Activated T-helper 17 cell treated with anti-CD3 and anti-CD28 coated beads, Interleukin-2, amount 50 U/mL, for 72 hours (primary cell): ENCODE results near the gene SDR42E1. TPM values are rescaled to one million over a fixed set of nuclear protein-coding genes. Genes with fewer than 3 reads are reported as not detected.
"Not testable (repeated sequence)": the region's sequence is repeated elsewhere in the genome, so short reads cannot be mapped to it uniquely, and the experiment has no call there.

Experiments
- ATAC-seq: fragments of 150-1000 bp; cut with Tn5 transposase; replicated peaks from 2 replicates; pipeline ENCODE4 v1.10.0; 2021; ENCODE audit warnings: mild to moderate bottlenecking, moderate library complexity
- H3K27ac Mint-ChIP-seq: one replicate; pipeline ENCODE4 v1.8.0; 2022; ENCODE audit warnings: mixed read lengths
- H3K27me3 Mint-ChIP-seq: one replicate; pipeline ENCODE4 v1.8.0; 2022; ENCODE audit warnings: mixed read lengths
- H3K36me3 Mint-ChIP-seq: one replicate; pipeline ENCODE4 v1.8.0; 2022; ENCODE audit warnings: low read depth, mild to moderate bottlenecking, mixed read lengths
- H3K4me1 Mint-ChIP-seq: one replicate; pipeline ENCODE4 v1.8.0; 2022; ENCODE audit warnings: mixed read lengths
- H3K4me3 Mint-ChIP-seq: one replicate; pipeline ENCODE4 v1.8.0; 2022; ENCODE audit warnings: mild to moderate bottlenecking, mixed read lengths
- H3K9me3 Mint-ChIP-seq: one replicate; pipeline ENCODE4 v1.8.0; 2022; ENCODE audit warnings: mixed read lengths
- total RNA-seq, 2 donors: library from RNA; stranded (reverse); gene quantifications; one replicate each; pipeline ENCODE4 v1.2.3, GENCODE V29; 2022

Gene SDR42E1
- total RNA-seq, 2 donors from 2014 or later = 3.7 to 5.1 TPM

DNA sequence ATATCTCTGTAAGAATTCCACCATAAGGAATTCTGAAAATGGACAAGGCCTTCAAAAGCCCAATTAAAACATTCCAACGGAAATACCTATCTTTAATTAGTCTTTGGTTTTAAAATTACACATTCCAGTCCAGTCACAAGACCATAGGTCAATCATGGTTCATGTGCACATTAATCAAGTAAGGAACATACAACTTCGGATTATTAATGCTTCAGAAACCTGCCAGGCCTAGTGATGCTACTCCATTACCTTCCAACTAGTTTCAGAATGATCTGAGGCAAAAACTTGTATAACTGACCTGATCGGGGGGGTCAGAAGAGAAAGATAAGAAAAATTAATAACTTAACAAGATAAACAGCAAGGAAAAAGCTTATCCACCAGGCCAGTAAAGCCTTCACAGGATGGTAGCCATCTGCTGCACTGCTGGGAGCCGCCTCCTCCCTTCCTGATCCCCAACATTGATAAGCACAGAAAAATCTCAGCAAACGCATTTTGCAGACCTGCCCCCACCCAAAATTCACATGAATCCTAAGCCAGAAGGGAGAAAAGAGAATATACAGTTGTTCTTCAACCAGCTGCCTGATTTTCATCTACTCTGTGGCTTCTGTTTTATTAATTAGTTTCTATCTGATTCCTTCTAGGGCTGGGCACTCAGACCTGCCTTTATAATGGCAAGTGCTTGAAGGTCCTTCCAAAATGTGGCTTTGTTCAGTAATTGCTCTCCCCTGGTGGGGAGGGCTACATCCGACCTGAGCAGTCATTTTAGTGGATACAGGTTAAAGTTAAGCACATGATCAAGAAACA is 6.0 kb downstream of the SDR42E1 start:
- H3K4me3 Mint-ChIP-seq = no peak overlapping the region
- H3K27me3 Mint-ChIP-seq = no peaks in the 10 kb centered on the region
- H3K36me3 Mint-ChIP-seq = peaks cover 52% of the 10 kb centered on the region
- peaks cover 6% of the 10 kb centered on the region for H3K9me3 Mint-ChIP-seq
- no peak for ATAC-seq
- no peak overlapping the region for H3K27ac Mint-ChIP-seq
- peaks cover 17% of the 10 kb centered on the region for H3K4me1 Mint-ChIP-seq

DNA sequence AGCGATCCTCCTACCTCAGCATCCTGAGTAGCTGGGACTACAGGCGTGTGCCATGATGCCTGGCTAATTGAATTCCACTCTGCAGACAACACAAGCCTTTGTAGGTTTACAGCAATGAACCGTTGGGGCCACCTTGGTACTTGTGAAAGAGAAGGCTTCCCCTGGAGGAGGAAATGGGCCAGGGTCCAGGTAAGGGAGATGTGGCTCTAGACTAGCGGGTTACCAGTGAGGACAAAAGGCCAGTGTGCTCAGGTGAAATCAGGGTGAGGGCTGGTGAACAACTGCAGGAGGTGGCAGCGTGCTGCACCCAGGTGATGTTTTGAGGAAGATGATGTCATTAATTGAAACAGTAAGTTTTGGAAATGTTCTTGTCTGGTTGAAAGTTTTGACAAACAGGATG is 6.7 kb downstream of the SDR42E1 start:
- Mint-ChIP-seq H3K4me1 (peaks cover 12% of the 10 kb centered on the region), H3K27ac (no peak overlapping the region), H3K27me3 (no peaks in the 10 kb centered on the region), H3K4me3 (no peak overlapping the region), H3K9me3 (peaks cover 6% of the 10 kb centered on the region), H3K36me3 (peaks cover 55% of the 10 kb centered on the region)
- ATAC-seq = no peak

DNA sequence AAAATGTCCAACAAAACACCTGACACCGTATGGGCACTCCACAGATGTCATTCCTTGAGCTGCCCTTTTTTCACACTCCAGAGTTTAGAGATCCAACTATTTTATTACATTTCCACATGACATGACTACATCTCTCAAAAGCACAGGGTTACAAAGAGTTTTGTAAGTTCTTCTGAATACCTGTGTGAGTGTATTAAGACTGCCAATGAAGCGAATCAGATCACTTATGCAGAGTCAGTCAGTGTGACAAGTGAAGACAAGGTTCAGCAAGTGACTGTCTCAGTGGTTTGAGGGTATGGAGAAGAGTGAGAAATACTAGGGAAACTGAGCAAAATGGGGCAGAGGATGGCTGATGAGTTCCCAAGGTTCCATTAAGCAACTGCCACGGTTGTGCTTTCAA is 8.4 kb downstream of the SDR42E1 start:
- no peak for ATAC-seq
- Mint-ChIP-seq H3K36me3 (peaks cover 50% of the 10 kb centered on the region), H3K4me1 (peaks cover 4% of the 10 kb centered on the region), H3K27ac (no peak overlapping the region), H3K4me3 (no peak overlapping the region), H3K9me3 (no peaks in the 10 kb centered on the region), H3K27me3 (no peaks in the 10 kb centered on the region)

DNA sequence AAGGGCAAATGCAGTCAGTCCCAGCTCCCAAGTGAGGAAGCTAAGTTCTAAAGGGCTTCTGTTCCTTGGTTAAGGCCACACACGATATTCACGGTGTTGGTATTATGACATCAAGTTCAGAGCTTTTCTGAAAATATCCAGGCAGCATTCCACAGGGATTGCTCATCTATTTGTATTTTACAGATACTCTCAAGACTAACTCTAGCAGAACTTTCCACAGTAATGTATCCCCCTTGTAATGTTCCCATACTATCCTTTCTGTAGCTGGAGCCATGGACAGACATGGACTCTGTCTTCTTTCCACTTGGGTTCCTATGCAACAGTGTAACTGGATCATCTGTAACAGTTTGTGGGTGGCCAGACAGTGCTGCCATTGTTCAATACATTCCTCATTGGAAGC is 13.5 kb downstream of the SDR42E1 start:
- Mint-ChIP-seq H3K27ac (no peak overlapping the region), H3K9me3 (no peaks in the 10 kb centered on the region), H3K4me3 (no peak overlapping the region), H3K27me3 (no peaks in the 10 kb centered on the region), H3K4me1 (no peaks in the 10 kb centered on the region), H3K36me3 (peaks cover 21% of the 10 kb centered on the region)
- no peak for ATAC-seq

DNA sequence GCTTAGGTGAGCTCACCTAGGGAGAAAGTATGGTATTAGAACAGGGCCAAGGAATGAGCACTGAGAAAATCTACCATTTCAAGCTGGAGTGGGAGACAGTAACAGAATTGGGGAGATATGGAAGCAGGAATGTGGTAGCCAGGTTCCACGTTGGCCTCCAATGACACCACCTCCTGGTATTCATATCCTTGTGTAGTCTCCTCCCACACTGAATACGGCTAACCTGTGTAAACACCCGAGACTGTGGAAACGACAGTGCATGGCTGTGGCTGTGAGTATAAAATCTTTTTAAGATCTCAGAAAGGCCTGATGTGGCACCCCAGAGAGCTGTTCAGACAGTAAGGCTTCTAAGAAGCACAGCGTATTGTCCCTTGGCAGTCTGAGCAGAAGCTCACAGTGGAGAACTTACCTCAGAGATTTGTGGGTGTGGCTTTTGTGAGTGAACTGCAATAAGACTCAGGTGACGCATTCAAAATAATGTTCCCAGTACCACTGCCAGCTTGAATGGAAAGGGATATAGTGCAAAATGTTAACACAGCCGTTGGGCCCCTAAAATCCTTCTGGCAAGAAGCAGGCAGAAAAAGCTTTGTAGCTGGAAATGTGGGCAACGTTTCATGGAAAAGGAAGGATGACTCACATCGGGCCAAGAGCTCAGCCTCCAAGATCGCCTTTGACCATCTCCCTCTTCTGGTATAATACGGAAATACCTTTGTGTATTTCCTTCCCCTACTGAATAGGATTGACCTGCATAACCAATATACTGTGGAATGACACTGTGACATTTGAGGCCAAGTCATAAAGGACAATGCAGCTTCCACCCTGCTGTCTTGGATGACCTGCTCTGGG is 14.4 kb downstream of the SDR42E1 start:
- Mint-ChIP-seq H3K27ac (no peak overlapping the region), H3K9me3 (no peaks in the 10 kb centered on the region), H3K4me1 (no peaks in the 10 kb centered on the region), H3K4me3 (no peak overlapping the region), H3K27me3 (no peaks in the 10 kb centered on the region), H3K36me3 (peaks cover 21% of the 10 kb centered on the region)
- no peak for ATAC-seq

DNA sequence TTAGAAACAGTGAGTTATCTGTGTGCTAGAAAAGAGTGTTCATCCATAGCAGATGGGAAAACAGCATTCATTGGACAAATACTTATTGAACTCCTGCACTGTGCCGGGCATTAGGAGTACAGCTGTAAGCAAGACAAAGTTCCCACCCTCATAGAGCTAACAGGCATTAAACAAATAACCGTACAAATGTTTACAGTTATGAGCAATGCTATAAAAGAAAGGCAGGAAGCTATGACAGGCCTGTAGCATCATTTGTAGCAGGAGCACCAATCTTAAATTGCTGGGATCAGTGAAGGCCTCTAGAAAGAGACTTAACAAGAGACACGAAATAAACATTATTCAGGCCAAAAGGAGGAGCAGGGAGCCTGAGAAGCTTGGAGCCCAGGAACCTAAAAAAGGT is 15.6 kb downstream of the SDR42E1 start:
- no peak for ATAC-seq
- no peaks in the 10 kb centered on the region for H3K27me3 Mint-ChIP-seq
- H3K4me3 Mint-ChIP-seq = no peak overlapping the region
- H3K27ac Mint-ChIP-seq = peak overlapping the region; percentile 11
- peaks cover 15% of the 10 kb centered on the region for H3K36me3 Mint-ChIP-seq
- H3K9me3 Mint-ChIP-seq = no peaks in the 10 kb centered on the region
- H3K4me1 Mint-ChIP-seq = no peaks in the 10 kb centered on the region

DNA sequence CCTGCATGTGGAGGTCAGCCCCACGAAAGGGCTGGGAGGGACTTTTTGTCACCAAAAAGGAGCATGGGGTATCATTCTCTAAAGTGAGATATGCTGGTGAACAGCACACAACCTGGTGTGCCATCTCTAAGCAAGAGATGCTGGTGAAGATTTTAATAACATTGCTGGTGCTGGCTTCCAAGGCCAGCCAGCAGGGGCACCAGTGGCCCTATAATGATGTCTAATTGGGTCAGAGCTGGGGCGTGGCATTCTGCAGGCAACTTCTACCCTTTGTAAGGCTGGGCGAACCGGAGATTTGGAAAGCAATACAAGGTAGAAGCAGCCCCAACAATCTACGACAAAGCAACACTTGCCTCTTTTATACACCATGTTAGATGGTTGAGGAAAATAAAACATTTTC is 16.8 kb downstream of the SDR42E1 start:
- H3K27me3 Mint-ChIP-seq = no peaks in the 10 kb centered on the region
- H3K27ac Mint-ChIP-seq = no peak overlapping the region
- H3K4me3 Mint-ChIP-seq = no peak overlapping the region
- no peaks in the 10 kb centered on the region for H3K4me1 Mint-ChIP-seq
- peaks cover 10% of the 10 kb centered on the region for H3K36me3 Mint-ChIP-seq
- H3K9me3 Mint-ChIP-seq = no peaks in the 10 kb centered on the region
- ATAC-seq = no peak

DNA sequence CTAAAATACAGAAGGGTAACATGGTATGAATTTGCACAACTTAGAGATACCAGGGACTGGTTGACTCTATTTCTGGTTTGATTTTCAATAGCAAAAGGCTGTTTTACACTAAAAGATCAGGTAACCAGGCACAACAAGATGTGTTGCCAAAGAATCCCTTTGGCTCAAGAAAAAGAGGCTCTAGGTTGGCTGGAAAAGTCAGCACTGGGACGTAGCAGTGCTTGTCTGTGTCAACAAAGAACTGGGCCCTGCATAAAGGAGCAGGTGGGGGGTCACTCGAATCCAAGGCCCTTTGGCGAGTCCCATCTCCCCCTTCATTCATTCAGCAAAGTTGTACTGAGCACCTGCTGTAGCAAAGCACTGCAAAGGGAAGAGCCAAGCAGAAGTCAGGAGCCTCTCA is 18.4 kb downstream of the SDR42E1 start:
- Mint-ChIP-seq H3K27me3 (no peaks in the 10 kb centered on the region), H3K36me3 (no peaks in the 10 kb centered on the region), H3K9me3 (no peaks in the 10 kb centered on the region), H3K4me3 (no peak overlapping the region), H3K4me1 (no peaks in the 10 kb centered on the region), H3K27ac (no peak overlapping the region)
- ATAC-seq = no peak

DNA sequence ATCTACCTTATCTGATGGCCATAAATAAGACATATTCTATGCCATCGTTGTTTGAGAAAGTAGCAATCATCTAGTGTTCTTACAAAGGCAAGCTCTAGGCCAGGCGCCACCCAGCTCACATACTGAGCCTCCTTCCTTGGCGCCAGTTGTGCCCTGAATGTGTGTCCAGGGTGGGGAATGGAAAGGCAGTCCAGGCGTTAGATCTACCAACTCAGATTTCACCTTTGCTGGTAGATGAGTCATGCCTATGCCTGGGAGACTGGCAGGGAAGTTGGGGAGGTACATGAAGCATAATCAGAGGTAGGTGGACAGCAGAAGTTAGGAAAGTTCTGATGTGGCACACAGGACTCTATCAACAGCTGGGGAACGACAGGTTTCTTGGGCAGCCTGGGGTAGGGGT is 23.6 kb downstream of the SDR42E1 start:
- H3K4me1 Mint-ChIP-seq = no peaks in the 10 kb centered on the region
- no peak overlapping the region for H3K27ac Mint-ChIP-seq
- no peak for ATAC-seq
- no peak overlapping the region for H3K4me3 Mint-ChIP-seq
- H3K9me3 Mint-ChIP-seq = no peaks in the 10 kb centered on the region
- peaks cover 4% of the 10 kb centered on the region for H3K27me3 Mint-ChIP-seq
- H3K36me3 Mint-ChIP-seq = no peaks in the 10 kb centered on the region

DNA sequence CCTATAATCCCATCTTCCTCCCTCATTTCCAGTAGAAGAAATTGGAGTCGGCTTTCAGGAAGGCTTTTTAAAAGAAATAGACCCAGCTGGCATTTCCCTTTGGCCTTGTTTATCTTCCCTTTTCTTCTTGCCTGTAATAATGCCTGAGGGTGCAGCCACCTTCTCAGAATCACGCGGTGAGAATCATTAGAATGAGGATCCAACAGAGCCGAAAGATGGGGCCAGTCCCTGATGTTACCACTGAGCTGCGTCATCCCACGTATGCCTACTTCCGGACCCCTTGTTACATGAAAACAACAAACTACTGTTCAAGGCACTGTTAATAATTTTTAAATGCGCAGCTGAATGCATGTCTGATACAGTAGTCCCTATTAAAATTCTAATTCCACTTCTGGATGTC is 24.1 kb downstream of the SDR42E1 start:
- no peak overlapping the region for H3K27ac Mint-ChIP-seq
- peaks cover 4% of the 10 kb centered on the region for H3K27me3 Mint-ChIP-seq
- H3K4me3 Mint-ChIP-seq = no peak overlapping the region
- H3K4me1 Mint-ChIP-seq = no peaks in the 10 kb centered on the region
- no peaks in the 10 kb centered on the region for H3K9me3 Mint-ChIP-seq
- no peaks in the 10 kb centered on the region for H3K36me3 Mint-ChIP-seq
- ATAC-seq = no peak

DNA sequence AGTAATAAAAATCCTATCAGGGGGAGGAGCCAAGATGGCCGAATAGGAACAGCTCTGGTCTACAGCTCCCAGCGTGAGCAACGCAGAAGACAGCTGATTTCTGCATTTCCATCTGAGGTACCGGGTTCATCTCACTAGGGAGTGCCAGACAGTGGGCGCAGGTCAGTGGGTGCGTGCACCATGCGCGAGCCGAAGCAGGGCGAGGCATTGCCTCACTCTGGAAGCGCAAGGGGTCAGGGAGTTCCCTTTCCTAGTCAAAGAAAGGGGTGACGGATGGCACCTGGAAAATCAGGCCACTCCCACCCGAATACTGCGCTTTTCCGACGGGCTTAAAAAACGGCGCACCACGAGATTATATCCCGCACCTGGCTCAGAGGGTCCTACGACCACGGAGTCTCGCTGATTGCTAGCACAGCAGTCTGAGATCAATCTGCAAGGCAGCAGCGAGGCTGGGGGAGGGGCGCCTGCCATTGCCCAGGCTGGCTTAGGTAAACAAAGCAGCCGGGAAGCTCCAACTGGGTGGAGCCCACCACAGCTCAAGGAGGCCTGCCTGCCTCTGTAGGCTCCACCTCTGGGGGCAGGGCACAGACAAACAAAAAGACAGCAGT is 33.8 kb downstream of the SDR42E1 start:
- not testable (repeated sequence) for H3K27me3 Mint-ChIP-seq, H3K36me3 Mint-ChIP-seq, ATAC-seq, H3K4me1 Mint-ChIP-seq, H3K27ac Mint-ChIP-seq, H3K4me3 Mint-ChIP-seq
- peaks cover 12% of the 10 kb centered on the region for H3K9me3 Mint-ChIP-seq

DNA sequence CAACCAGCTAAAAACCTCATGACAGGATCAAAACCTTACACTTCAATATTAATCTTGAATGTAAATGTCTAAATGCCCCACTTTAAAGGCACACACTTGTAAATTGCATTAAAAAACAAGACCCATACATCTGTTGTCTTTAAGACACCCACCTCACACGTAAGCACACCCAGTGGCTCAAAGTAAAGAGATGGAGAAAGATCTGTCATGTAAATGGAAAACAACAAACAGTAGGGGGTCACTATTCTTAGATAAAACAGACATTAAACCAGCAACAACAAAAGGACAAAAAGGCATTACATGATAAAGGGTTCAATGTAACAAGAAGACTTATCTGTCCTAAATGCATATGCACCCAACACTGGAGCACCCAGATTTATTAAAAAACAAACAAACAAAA is 35.6 kb downstream of the SDR42E1 start:
- H3K9me3 Mint-ChIP-seq = peaks cover 20% of the 10 kb centered on the region
- H3K27ac Mint-ChIP-seq = no peak overlapping the region
- H3K4me3 Mint-ChIP-seq = no peak overlapping the region
- peaks cover 4% of the 10 kb centered on the region for H3K36me3 Mint-ChIP-seq
- no peak for ATAC-seq
- H3K27me3 Mint-ChIP-seq = peaks cover 7% of the 10 kb centered on the region
- H3K4me1 Mint-ChIP-seq = no peaks in the 10 kb centered on the region

DNA sequence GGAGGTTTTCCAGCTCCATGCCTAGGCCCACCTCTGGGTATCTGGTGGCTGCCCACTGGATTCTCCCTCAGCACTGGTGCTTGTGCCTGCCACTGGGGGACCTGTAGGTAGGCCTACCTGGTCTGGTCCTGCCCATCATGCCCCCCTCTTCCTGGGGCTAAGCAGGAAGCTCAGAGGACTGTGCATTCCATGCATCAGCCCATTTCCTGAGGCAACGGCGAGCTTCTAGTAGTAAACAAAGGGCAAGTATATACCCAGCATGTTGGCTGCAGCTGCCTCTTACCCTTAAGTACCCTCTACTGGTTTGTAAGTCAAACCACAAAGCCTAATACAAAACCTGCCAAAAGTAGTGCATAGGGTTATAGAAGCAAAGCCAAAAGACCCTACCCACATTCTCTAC is 37.5 kb downstream of the SDR42E1 start:
- no peak overlapping the region for H3K4me3 Mint-ChIP-seq
- peaks cover 4% of the 10 kb centered on the region for H3K36me3 Mint-ChIP-seq
- H3K27me3 Mint-ChIP-seq = peaks cover 7% of the 10 kb centered on the region
- ATAC-seq = no peak
- H3K9me3 Mint-ChIP-seq = peaks cover 20% of the 10 kb centered on the region
- H3K27ac Mint-ChIP-seq = no peak overlapping the region
- H3K4me1 Mint-ChIP-seq = no peaks in the 10 kb centered on the region

DNA sequence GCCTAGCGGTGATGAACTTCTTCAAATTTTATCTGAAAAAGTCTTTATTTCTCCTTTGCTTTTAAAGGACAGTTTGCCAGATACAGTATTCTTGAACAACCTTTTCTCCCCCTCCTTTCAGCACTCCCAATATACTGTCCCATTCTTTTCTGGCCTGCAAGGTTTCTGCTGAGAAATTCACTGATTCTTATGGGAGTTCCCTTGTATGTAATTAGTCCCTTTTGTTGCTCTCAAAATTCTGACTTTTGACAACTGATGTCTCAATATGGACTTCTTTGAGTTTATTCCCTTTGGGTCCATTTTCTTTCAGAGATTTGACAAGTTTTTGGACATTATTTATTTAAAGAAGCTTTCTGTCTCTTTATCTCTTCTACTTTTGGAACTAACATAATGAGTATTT is 39.4 kb downstream of the SDR42E1 start:
- H3K9me3 Mint-ChIP-seq = peaks cover 17% of the 10 kb centered on the region
- H3K27me3 Mint-ChIP-seq = peaks cover 7% of the 10 kb centered on the region
- H3K36me3 Mint-ChIP-seq = peaks cover 4% of the 10 kb centered on the region
- no peak overlapping the region for H3K27ac Mint-ChIP-seq
- ATAC-seq = no peak
- H3K4me1 Mint-ChIP-seq = no peaks in the 10 kb centered on the region
- H3K4me3 Mint-ChIP-seq = no peak overlapping the region

DNA sequence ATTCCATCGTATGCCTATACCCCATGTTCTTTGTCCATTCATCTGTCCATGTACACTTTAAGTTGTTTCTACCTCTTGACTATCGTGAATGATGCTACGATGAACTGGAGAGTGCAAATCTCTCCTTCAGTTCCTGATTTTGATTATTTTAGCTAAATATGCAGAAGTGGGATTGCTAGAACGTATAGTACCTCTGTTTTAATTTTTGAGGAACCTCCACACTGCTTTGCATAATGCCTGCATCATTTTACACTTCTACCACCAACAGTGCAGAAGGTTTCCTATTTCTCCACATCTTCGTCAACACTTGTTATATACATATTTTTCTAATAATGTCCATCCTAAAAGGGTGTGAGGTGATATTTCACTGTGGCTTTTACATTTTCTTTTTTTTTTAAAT is 43.9 kb downstream of the SDR42E1 start:
- Mint-ChIP-seq H3K27me3 (peaks cover 19% of the 10 kb centered on the region), H3K4me1 (no peaks in the 10 kb centered on the region), H3K9me3 (peaks cover 13% of the 10 kb centered on the region), H3K27ac (no peak overlapping the region), H3K4me3 (no peak overlapping the region), H3K36me3 (no peaks in the 10 kb centered on the region)
- ATAC-seq = no peak
